Naive thymus-derived CD4-positive, alpha-beta T cell (primary cell): Measurements from ENCODE around the gene DNAJC5G. TPM values are rescaled to one million over a fixed set of nuclear protein-coding genes. Genes with fewer than 3 reads are reported as not detected.
A peak's percentile ranks its signal among the peaks of the same experiment; 100 is the strongest.

ENCODE experiments used
- ATAC-seq: fragments of 150-1000 bp; cut with Tn5 transposase; 2 replicates; pipeline ENCODE4 v1.10.0; 2021; ENCODE audit warnings: mild to moderate bottlenecking, moderate library complexity
- CTCF ChIA-PET: fragments of 350-600 bp; sonication (Branson Sonifier 250); formaldehyde crosslinking; loops from one replicate; lab custom pipeline; 2021; ENCODE audit warnings: antibody characterized with exemption; lab: Charles Lee
- POLR2A ChIA-PET: fragments of 350-600 bp; sonication (Branson Sonifier 250); formaldehyde crosslinking; loops from one replicate; lab custom pipeline; 2021; ENCODE audit warnings: antibody characterized with exemption, inconsistent platforms; lab: Charles Lee
- DNase-seq, 9 donors: peaks; one replicate each; pipeline versions ENCODE4 v3.0.0 to v3.0.0-alpha.2; 2020 to 2022; ENCODE audit warnings: mixed read lengths in 1 of 9
- H3K27ac ChIP-seq: one replicate; pipeline ENCODE4 v1.7.0; 2013; ENCODE audit warnings: mild to moderate bottlenecking, low read depth, low read length, moderate library complexity
- H3K27me3 ChIP-seq, 2 donors: one replicate each; pipeline ENCODE4 v1.7.0; 2013; ENCODE audit warnings: low read length in 2 of 2, mild to moderate bottlenecking in 2 of 2, moderate library complexity in 2 of 2; ENCODE audit not compliant: control insufficient read depth in 2 of 2, insufficient read depth in 2 of 2
- H3K36me3 ChIP-seq, 3 experiments: 1 replicate in 2 of 3; 2 replicates in 1 of 3; pipeline ENCODE4 v1.7.0; 2013; ENCODE audit warnings: low read length in 3 of 3, mild to moderate bottlenecking in 3 of 3, moderate library complexity in 1 of 3; ENCODE audit not compliant: insufficient read depth in 3 of 3, control insufficient read depth in 2 of 3
- H3K4me1 ChIP-seq, 2 donors: one replicate each; pipeline ENCODE4 v1.7.0; 2013; ENCODE audit warnings: low read length in 2 of 2, mild to moderate bottlenecking in 2 of 2, moderate library complexity in 1 of 2; ENCODE audit not compliant: control insufficient read depth in 2 of 2, insufficient read depth in 2 of 2
- H3K4me3 ChIP-seq: 2 replicates; pipeline ENCODE4 v1.7.0; 2013; ENCODE audit warnings: mild to moderate bottlenecking, low read length
- H3K9me3 ChIP-seq, 3 experiments: 1 replicate in 2 of 3; 2 replicates in 1 of 3; pipeline ENCODE4 v1.7.0; 2013; ENCODE audit warnings: low read length in 3 of 3; ENCODE audit not compliant: control insufficient read depth in 2 of 3
- H3K27ac Mint-ChIP-seq, 9 donors: one replicate each; pipeline ENCODE4 v1.8.0; 2020 to 2022; ENCODE audit warnings: mixed read lengths in 9 of 9, mild to moderate bottlenecking in 8 of 9, moderate library complexity in 5 of 9, inconsistent platforms in 2 of 9
- H3K27me3 Mint-ChIP-seq, 5 donors: one replicate each; pipeline ENCODE4 v1.8.0; 2021 to 2022; ENCODE audit warnings: mixed read lengths in 5 of 5, mild to moderate bottlenecking in 1 of 5
- H3K36me3 Mint-ChIP-seq, 5 donors: one replicate each; pipeline ENCODE4 v1.8.0; 2020 to 2022; ENCODE audit warnings: mixed read lengths in 5 of 5, mild to moderate bottlenecking in 3 of 5, inconsistent platforms in 1 of 5
- H3K4me1 Mint-ChIP-seq, 7 donors: one replicate each; pipeline ENCODE4 v1.8.0; 2020 to 2022; ENCODE audit warnings: mixed read lengths in 7 of 7, mild to moderate bottlenecking in 3 of 7, inconsistent platforms in 1 of 7
- H3K4me3 Mint-ChIP-seq, 10 donors: one replicate each; pipeline ENCODE4 v1.8.0; 2020 to 2022; ENCODE audit warnings: mild to moderate bottlenecking in 10 of 10, mixed read lengths in 10 of 10, moderate library complexity in 6 of 10, inconsistent platforms in 2 of 10
- H3K9me3 Mint-ChIP-seq, 11 donors: one replicate each; pipeline ENCODE4 v1.8.0; 2020 to 2022; ENCODE audit warnings: mixed read lengths in 11 of 11, mild to moderate bottlenecking in 4 of 11, inconsistent platforms in 1 of 11, moderate library complexity in 1 of 11
- intact Hi-C, 2 donors: fragments of 100-400 bp; cut with micrococcal nuclease; formaldehyde crosslinking; loops; one replicate each; pipeline ENCODE4 v1.15.1; 2023
- polyA plus RNA-seq, 2 donors: library from polyadenylated mRNA; unstranded; fragments of 300-500 nt; fragmentation: Illumina TruSeq; gene quantifications; one replicate each; pipeline ENCODE4 v1.2.3, GENCODE V29; 2021
- total RNA-seq, 6 experiments: library from RNA in 5 of 6; stranded (reverse) in 5 of 6; gene quantifications; 1 replicate in 5 of 6; 2 replicates in 1 of 6; pipeline ENCODE4 v1.2.3 and lab custom pipeline; 2021 to 2026

DNAJC5G gene
- total and polyA plus RNA-seq, 7 experiments from 2014 or later = not detected

GRCh38 chr2:27305516-27305915, 30.3 kb downstream of the DNAJC5G start:
- H3K27ac Mint-ChIP-seq = no peak overlapping the region
- Histone ChIP-seq H3K27ac (no peak overlapping the region), H3K4me3 (no peak overlapping the region), H3K9me3 (no peaks in the 10 kb centered on the region), H3K4me1 (peaks cover 0 to 6% of the 10 kb centered on the region in 2 donors), H3K27me3 (peaks cover 0 to 6% of the 10 kb centered on the region in 2 donors), H3K36me3 (peaks cover 0 to 11% (median 0%) of the 10 kb centered on the region in 3 experiments)
- H3K36me3 Mint-ChIP-seq = peaks cover 4 to 14% (median 8%) of the 10 kb centered on the region in 5 donors
- intact Hi-C loops = loop anchor here in 1 of 2 donors (10.0 kb wide), 1 partner anchor 461 kb away; the partner anchor contains the start of gene DPYSL5
- DNase-seq = no peak
- H3K4me3 Mint-ChIP-seq = peak overlapping the region in 6 of 10 donors; percentile 15 to 59 (median 22)
- POLR2A ChIA-PET = interaction anchor here (0.5 kb wide), 1 partner anchor 123 kb away, joined by 3 read pairs; the partner anchor contains the start of gene NRBP1
- H3K27me3 Mint-ChIP-seq = peaks cover 13 to 25% (median 19%) of the 10 kb centered on the region in 5 donors
- CTCF ChIA-PET = interaction anchor here (0.7 kb wide), 1 partner anchor 348 kb away, joined by 3 read pairs; no protein-coding TSS in a partner anchor
- no peaks in the 10 kb centered on the region for H3K9me3 Mint-ChIP-seq
- H3K4me1 Mint-ChIP-seq = peaks cover 0 to 14% (median 9%) of the 10 kb centered on the region in 7 donors
- no peak for ATAC-seq

- H3K27ac ChIP-seq = no peak overlapping the region
- peaks cover 0 to 6% of the 10 kb centered on the region in 2 donors for H3K27me3 ChIP-seq
- peaks cover 0 to 14% (median 9%) of the 10 kb centered on the region in 7 donors for H3K4me1 Mint-ChIP-seq
- H3K27ac Mint-ChIP-seq = no peak overlapping the region
- ATAC-seq = peak; percentile 8
- H3K4me3 ChIP-seq = no peak overlapping the region
- H3K4me3 Mint-ChIP-seq = peak overlapping the region in 6 of 10 donors; percentile 19 to 75 (median 45)
- ChIA-PET CTCF (interaction anchor here (0.5 kb wide), 1 partner anchor 164 kb away, joined by 3 read pairs; no protein-coding TSS in a partner anchor), POLR2A (no interaction called here)
- intact Hi-C loops = loop anchor here in 1 of 2 donors (10.0 kb wide), 1 partner anchor 461 kb away; the partner anchor contains the start of gene DPYSL5
- peaks cover 0 to 11% (median 0%) of the 10 kb centered on the region in 3 experiments for H3K36me3 ChIP-seq
- no peaks in the 10 kb centered on the region for H3K9me3 ChIP-seq
- no peaks in the 10 kb centered on the region for H3K9me3 Mint-ChIP-seq
- H3K36me3 Mint-ChIP-seq = peaks cover 5 to 15% (median 9%) of the 10 kb centered on the region in 5 donors
- peaks cover 13 to 25% (median 19%) of the 10 kb centered on the region in 5 donors for H3K27me3 Mint-ChIP-seq
- H3K4me1 ChIP-seq = peaks cover 0 to 6% of the 10 kb centered on the region in 2 donors
- no peak for DNase-seq
Observed at GRCh38 chr2:27306136-27306535, 30.9 kb downstream of the DNAJC5G start.

GRCh38 chr2:27306573-27307286, 31.5 kb downstream of the DNAJC5G start:
- H3K27me3 ChIP-seq = peaks cover 0 to 6% of the 10 kb centered on the region in 2 donors
- ATAC-seq (peak; percentile 48), DNase-seq (peak in 6 of 9 donors; percentile 14 to 39 (median 20))
- peaks cover 0 to 6% of the 10 kb centered on the region in 2 donors for H3K4me1 ChIP-seq
- ChIA-PET CTCF (interaction anchor here (0.5 kb wide), 1 partner anchor 165 kb away, joined by 3 read pairs; no protein-coding TSS in a partner anchor), POLR2A (no interaction called here)
- intact Hi-C loops = loop anchor here in 1 of 2 donors (10.0 kb wide), 1 partner anchor 462 kb away; the partner anchor contains the start of gene DPYSL5
- H3K4me3 Mint-ChIP-seq = peak overlapping the region; percentile 25 to 75 (median 56)
- peaks cover 13 to 25% (median 19%) of the 10 kb centered on the region in 5 donors for H3K27me3 Mint-ChIP-seq
- no peak overlapping the region for H3K27ac ChIP-seq
- H3K4me3 ChIP-seq = no peak overlapping the region
- H3K36me3 Mint-ChIP-seq = peaks cover 9 to 21% (median 15%) of the 10 kb centered on the region in 5 donors
- H3K36me3 ChIP-seq = peaks cover 0 to 16% (median 4%) of the 10 kb centered on the region in 3 experiments
- H3K27ac Mint-ChIP-seq = no peak overlapping the region
- no peaks in the 10 kb centered on the region for H3K9me3 Mint-ChIP-seq
- no peaks in the 10 kb centered on the region for H3K9me3 ChIP-seq
- H3K4me1 Mint-ChIP-seq = peaks cover 0 to 14% (median 9%) of the 10 kb centered on the region in 7 donors

- Histone ChIP-seq H3K27me3 (peaks cover 0 to 6% of the 10 kb centered on the region in 2 donors), H3K4me3 (no peak overlapping the region), H3K27ac (no peak overlapping the region), H3K9me3 (no peaks in the 10 kb centered on the region), H3K4me1 (peaks cover 0 to 6% of the 10 kb centered on the region in 2 donors), H3K36me3 (peaks cover 0 to 21% (median 4%) of the 10 kb centered on the region in 3 experiments)
- peak overlapping the region in 6 of 10 donors; percentile 27 to 75 (median 54) for H3K4me3 Mint-ChIP-seq
- POLR2A ChIA-PET = no interaction called here
- H3K27ac Mint-ChIP-seq = no peak overlapping the region
- peaks cover 13 to 25% (median 19%) of the 10 kb centered on the region in 5 donors for H3K27me3 Mint-ChIP-seq
- no peak for DNase-seq
- H3K36me3 Mint-ChIP-seq = peaks cover 9 to 25% (median 17%) of the 10 kb centered on the region in 5 donors
- no peak for ATAC-seq
- H3K9me3 Mint-ChIP-seq = no peaks in the 10 kb centered on the region
- intact Hi-C loops = loop anchor here in 1 of 2 donors (10.0 kb wide), 1 partner anchor 462 kb away; the partner anchor contains the start of gene DPYSL5
- peaks cover 0 to 14% (median 9%) of the 10 kb centered on the region in 7 donors for H3K4me1 Mint-ChIP-seq
- CTCF ChIA-PET = no interaction called here
Observed at GRCh38 chr2:27307287-27307544, 32.0 kb downstream of the DNAJC5G start.

GRCh38 chr2:27307545-27308358, 32.5 kb downstream of the DNAJC5G start:
- H3K4me1 Mint-ChIP-seq = peaks cover 0 to 13% (median 7%) of the 10 kb centered on the region in 7 donors
- H3K36me3 ChIP-seq = peaks cover 0 to 22% (median 4%) of the 10 kb centered on the region in 3 experiments
- POLR2A ChIA-PET = no interaction called here
- no peak overlapping the region for H3K4me3 ChIP-seq
- H3K9me3 Mint-ChIP-seq = peaks cover 0 to 2% (median 0%) of the 10 kb centered on the region in 11 donors
- no peaks in the 10 kb centered on the region for H3K9me3 ChIP-seq
- DNase-seq (no peak), ATAC-seq (no peak)
- H3K27ac ChIP-seq = no peak overlapping the region
- peaks cover 0 to 6% of the 10 kb centered on the region in 2 donors for H3K4me1 ChIP-seq
- peaks cover 0 to 6% of the 10 kb centered on the region in 2 donors for H3K27me3 ChIP-seq
- CTCF ChIA-PET = no interaction called here
- H3K27me3 Mint-ChIP-seq = peaks cover 13 to 25% (median 19%) of the 10 kb centered on the region in 5 donors
- intact Hi-C loops = loop anchor here in 1 of 2 donors (10.0 kb wide), 1 partner anchor 463 kb away; the partner anchor contains the start of gene DPYSL5
- H3K27ac Mint-ChIP-seq = no peak overlapping the region
- H3K4me3 Mint-ChIP-seq = peak overlapping the region in 3 of 10 donors; percentile 44 to 75 (median 59)
- H3K36me3 Mint-ChIP-seq = peaks cover 9 to 29% (median 21%) of the 10 kb centered on the region in 5 donors
